ENCODE data around the gene PIK3AP1. TPM values are rescaled to one million over a fixed set of nuclear protein-coding genes. Genes with fewer than 3 reads are reported as not detected.

Gene PIK3AP1
- total and polyA plus RNA-seq, 2 of the 8 experiments (the other 6 are each of a cell fraction or from before 2014, with no cell fraction given), result 1.9 to 4.5 TPM

DNA sequence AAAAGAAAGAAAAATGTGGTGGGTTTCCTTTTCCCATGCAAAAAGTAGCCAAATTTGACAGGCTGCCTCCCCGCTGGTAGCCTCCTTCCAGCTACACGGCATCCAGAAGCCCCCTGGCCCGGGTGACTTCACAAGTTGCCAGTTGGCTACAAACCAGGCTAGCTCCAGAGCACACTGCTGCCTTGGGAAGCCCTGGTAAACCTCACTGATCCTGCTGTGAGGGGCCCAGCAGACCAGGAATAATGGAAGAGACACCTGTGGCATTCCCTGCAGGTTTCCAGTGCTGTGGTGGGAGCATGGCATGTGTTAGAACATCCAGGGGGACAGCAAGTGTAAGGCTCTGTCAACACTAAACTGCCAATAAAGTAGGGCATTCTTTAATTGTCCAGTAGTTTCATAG is 77.8 kb downstream of the PIK3AP1 start (continued):
- TF ChIP-seq BCL11A (IDR thresholded peaks at IDR 0.05; ENCODE audit: low read depth in 2 of 2, low read length in 2 of 2), result no peak
- TF ChIP-seq SIRT6 (IDR thresholded peaks at IDR 0.05; ENCODE audit: low read length), result no peak
- TF ChIP-seq POLR2A (IDR thresholded peaks at IDR 0.05; ENCODE audit: control extremely low read depth in 1 of 2, low read depth in 2 of 2, low read length in 2 of 2), result no peak
- TF ChIP-seq CHD1 (IDR thresholded peaks at IDR 0.05; ENCODE audit: low read depth, low read length), result no peak
- TF ChIP-seq, protein P1, sequence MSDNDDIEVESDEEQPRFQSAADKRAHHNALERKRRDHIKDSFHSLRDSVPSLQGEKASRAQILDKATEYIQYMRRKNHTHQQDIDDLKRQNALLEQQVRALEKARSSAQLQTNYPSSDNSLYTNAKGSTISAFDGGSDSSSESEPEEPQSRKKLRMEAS (IDR thresholded peaks at IDR 0.05), result no peak
- no peak for TF ChIP-seq FOSL1 (IDR thresholded peaks at IDR 0.05; ENCODE audit: insufficient read depth, low read depth, low read length)
- no peak for TF ChIP-seq CTBP2 (IDR thresholded peaks at IDR 0.05; ENCODE audit: borderline replicate concordance, insufficient read depth, insufficient read length, low read length)

Measured in H1 (cell line).